ENCODE data around the gene BET1L.

Gene BET1L

DNA sequence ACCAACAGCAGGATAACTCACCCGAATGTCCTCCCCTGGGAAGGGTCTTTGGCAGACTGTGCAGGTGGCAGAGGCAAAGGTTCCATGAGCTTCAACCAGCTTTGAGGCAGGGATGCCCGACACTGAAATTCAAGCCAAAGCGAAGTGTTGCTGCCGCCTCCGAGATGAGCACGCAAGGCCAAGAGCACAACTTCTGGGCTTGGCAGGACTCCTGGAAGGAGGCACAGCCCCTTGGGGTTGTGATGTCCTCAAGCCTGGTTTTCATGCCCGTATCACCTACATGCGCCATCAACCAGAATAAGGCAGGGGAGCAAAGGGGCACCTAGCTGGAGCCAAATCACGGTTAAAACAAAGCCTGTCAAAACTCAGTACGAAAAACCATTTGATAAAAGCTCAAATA lies 23.2 kb upstream of the BET1L start:
- Histone ChIP-seq H3K9me3 (ENCODE audit: control insufficient read depth, low read length) (no peaks in the 10 kb centered on the region), H3K23ac (ENCODE audit: low read length in 2 of 2) (no peak overlapping the region), H2AFZ (ENCODE audit: low read depth, low read length) (no peak overlapping the region), H3K4ac (ENCODE audit: low read depth in 1 of 2, low read length in 2 of 2) (no peak overlapping the region), H4K91ac (ENCODE audit: low read length) (no peak overlapping the region), H3K27me3 (ENCODE audit: control insufficient read depth in 1 of 2, insufficient read depth in 1 of 2, low read length in 2 of 2) (no peaks in the 10 kb centered on the region), H2AK5ac (ENCODE audit: low read length, severe bottlenecking) (no peak overlapping the region), H4K8ac (ENCODE audit: low read length) (no peak overlapping the region), H3K4me2 (ENCODE audit: low read length, poor library complexity, severe bottlenecking) (no peak overlapping the region), H2BK12ac (ENCODE audit: low read length in 2 of 2) (no peak overlapping the region), H2BK5ac (ENCODE audit: low read depth, low read length, poor library complexity, severe bottlenecking) (no peak overlapping the region), H3K18ac (ENCODE audit: low read depth in 1 of 2, low read length in 2 of 2) (no peak overlapping the region), H3K4me1 (ENCODE audit: control insufficient read depth, insufficient read depth, low read depth, low read length) (peaks cover 7% of the 10 kb centered on the region), H3K79me1 (replicated peaks; ENCODE audit: low read length, poor library complexity, severe bottlenecking) (peaks cover 50% of the 10 kb centered on the region), H3K27ac (ENCODE audit: low read length, poor library complexity, severe bottlenecking) (no peak overlapping the region), H3K36me3 (ENCODE audit: control insufficient read depth in 1 of 2, insufficient read depth in 2 of 2, low read depth in 1 of 2, low read length in 2 of 2) (peaks cover 12 to 20% of the 10 kb centered on the region in 2 experiments), H2BK15ac (ENCODE audit: low read depth, poor library complexity, severe bottlenecking) (no peak overlapping the region), H3K4me3 (ENCODE audit: insufficient read depth in 1 of 2, low read depth in 1 of 2, low read length in 2 of 2) (no peak overlapping the region), H3K9ac (ENCODE audit: low read length) (no peak overlapping the region), H3K14ac (ENCODE audit: low read length in 2 of 2) (no peak overlapping the region), H2BK120ac (ENCODE audit: low read depth, low read length) (no peak overlapping the region)
- DNase-seq, result no peak
- WGBS, result 97% methylated on average over 10 of the region's 10 CpGs

DNA sequence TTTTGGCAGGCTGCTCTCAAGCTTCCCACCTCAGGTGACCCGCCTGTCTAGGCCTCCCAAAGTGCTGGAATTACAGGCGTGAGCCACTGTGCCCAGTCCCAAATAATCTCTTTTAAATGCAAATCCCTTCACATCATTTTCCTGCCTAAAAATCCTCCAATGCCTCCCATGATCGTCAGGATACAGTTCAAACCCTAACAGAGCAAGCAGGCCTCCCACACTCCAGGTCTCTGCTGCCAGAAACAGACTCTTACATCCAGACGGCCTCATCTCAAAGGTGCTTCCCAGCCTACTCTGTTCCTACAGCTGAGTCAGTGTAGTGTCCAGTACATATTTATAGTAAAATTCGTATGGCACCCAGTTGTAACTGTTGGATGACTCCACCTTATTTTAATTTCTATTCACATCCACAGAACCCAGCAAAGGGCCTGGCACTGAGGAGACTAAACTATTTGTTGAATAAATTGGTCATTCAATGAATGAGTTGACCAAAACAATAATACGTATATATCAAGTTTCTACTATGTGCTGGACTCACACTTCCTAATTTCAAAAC lies 20.7 kb upstream of the BET1L start:
- Histone ChIP-seq H4K91ac (ENCODE audit: low read length) (no peak overlapping the region), H3K18ac (ENCODE audit: low read depth in 1 of 2, low read length in 2 of 2) (no peak overlapping the region), H2BK12ac (ENCODE audit: low read length in 2 of 2) (no peak overlapping the region), H3K27ac (ENCODE audit: low read length, poor library complexity, severe bottlenecking) (no peak overlapping the region), H3K4me1 (ENCODE audit: control insufficient read depth, insufficient read depth, low read depth, low read length) (peaks cover 5% of the 10 kb centered on the region), H3K36me3 (ENCODE audit: control insufficient read depth in 1 of 2, insufficient read depth in 2 of 2, low read depth in 1 of 2, low read length in 2 of 2) (peaks cover 18 to 20% of the 10 kb centered on the region in 2 experiments), H3K79me1 (replicated peaks; ENCODE audit: low read length, poor library complexity, severe bottlenecking) (peaks cover 46% of the 10 kb centered on the region), H2BK120ac (ENCODE audit: low read depth, low read length) (no peak overlapping the region), H3K4ac (ENCODE audit: low read depth in 1 of 2, low read length in 2 of 2) (no peak overlapping the region), H3K27me3 (ENCODE audit: control insufficient read depth in 1 of 2, insufficient read depth in 1 of 2, low read length in 2 of 2) (no peaks in the 10 kb centered on the region), H2BK5ac (ENCODE audit: low read depth, low read length, poor library complexity, severe bottlenecking) (no peak overlapping the region), H3K23ac (ENCODE audit: low read length in 2 of 2) (no peak overlapping the region), H3K9me3 (ENCODE audit: control insufficient read depth, low read length) (no peaks in the 10 kb centered on the region), H2AFZ (ENCODE audit: low read depth, low read length) (no peak overlapping the region), H3K4me2 (ENCODE audit: low read length, poor library complexity, severe bottlenecking) (no peak overlapping the region), H2BK15ac (ENCODE audit: low read depth, poor library complexity, severe bottlenecking) (no peak overlapping the region), H4K8ac (ENCODE audit: low read length) (no peak overlapping the region), H3K4me3 (ENCODE audit: insufficient read depth in 1 of 2, low read depth in 1 of 2, low read length in 2 of 2) (no peak overlapping the region), H3K14ac (ENCODE audit: low read length in 2 of 2) (no peak overlapping the region), H2AK5ac (ENCODE audit: low read length, severe bottlenecking) (no peak overlapping the region), H3K9ac (ENCODE audit: low read length) (no peak overlapping the region)
- no peak for DNase-seq
- WGBS, result 92% methylated on average over 5 of the region's 6 CpGs

DNA sequence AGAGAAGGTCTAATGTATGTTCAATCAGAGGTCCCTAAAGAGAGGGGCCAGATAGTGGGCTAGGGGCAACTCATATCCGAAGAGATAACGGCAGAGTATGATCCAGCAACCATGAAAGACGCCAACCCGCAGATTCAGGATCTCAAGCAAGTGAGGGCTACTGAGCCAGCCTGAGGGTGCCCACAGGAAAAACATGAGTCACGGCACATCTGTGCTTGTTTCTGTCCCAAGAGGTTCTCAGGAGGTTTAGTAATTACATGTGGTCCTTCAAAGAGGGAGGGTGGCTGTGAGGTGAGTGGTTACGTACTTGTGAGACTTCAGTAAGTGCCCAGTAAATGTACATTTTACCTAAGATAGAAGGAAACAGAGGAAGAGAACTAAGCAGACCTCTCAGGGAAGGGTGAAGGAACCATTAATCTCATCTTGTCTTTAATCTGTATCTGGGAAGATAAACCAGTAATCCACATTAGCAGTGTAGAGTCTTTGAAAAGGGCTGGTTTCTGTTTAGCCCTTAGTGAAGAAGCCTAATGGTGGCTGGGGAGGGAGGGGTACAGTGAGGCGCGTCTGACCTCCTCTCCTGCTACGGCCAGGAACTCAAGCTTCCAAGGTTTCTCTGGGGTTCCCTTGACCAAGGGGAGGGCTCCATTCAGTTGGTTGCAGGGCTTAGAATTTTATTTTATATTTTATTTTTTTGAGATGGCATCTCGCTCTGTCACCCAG lies 18.7 kb upstream of the BET1L start:
- Histone ChIP-seq H3K4me1 (ENCODE audit: control insufficient read depth, insufficient read depth, low read depth, low read length) (peaks cover 7% of the 10 kb centered on the region), H3K9me3 (ENCODE audit: control insufficient read depth, low read length) (no peaks in the 10 kb centered on the region), H2BK12ac (ENCODE audit: low read length in 2 of 2) (no peak overlapping the region), H2BK5ac (ENCODE audit: low read depth, low read length, poor library complexity, severe bottlenecking) (no peak overlapping the region), H3K27me3 (ENCODE audit: control insufficient read depth in 1 of 2, insufficient read depth in 1 of 2, low read length in 2 of 2) (no peaks in the 10 kb centered on the region), H3K14ac (ENCODE audit: low read length in 2 of 2) (no peak overlapping the region), H3K4me2 (ENCODE audit: low read length, poor library complexity, severe bottlenecking) (no peak overlapping the region), H2BK120ac (ENCODE audit: low read depth, low read length) (no peak overlapping the region), H3K4ac (ENCODE audit: low read depth in 1 of 2, low read length in 2 of 2) (no peak overlapping the region), H2BK15ac (ENCODE audit: low read depth, poor library complexity, severe bottlenecking) (no peak overlapping the region), H2AFZ (ENCODE audit: low read depth, low read length) (no peak overlapping the region), H3K4me3 (ENCODE audit: insufficient read depth in 1 of 2, low read depth in 1 of 2, low read length in 2 of 2) (no peak overlapping the region), H3K9ac (ENCODE audit: low read length) (no peak overlapping the region), H3K23ac (ENCODE audit: low read length in 2 of 2) (no peak overlapping the region), H4K91ac (ENCODE audit: low read length) (no peak overlapping the region), H3K79me1 (replicated peaks; ENCODE audit: low read length, poor library complexity, severe bottlenecking) (peaks cover 42% of the 10 kb centered on the region), H4K8ac (ENCODE audit: low read length) (peak overlapping the region; percentile 49), H3K36me3 (ENCODE audit: control insufficient read depth in 1 of 2, insufficient read depth in 2 of 2, low read depth in 1 of 2, low read length in 2 of 2) (peaks cover 22 to 33% of the 10 kb centered on the region in 2 experiments), H3K27ac (ENCODE audit: low read length, poor library complexity, severe bottlenecking) (no peak overlapping the region), H2AK5ac (ENCODE audit: low read length, severe bottlenecking) (no peak overlapping the region), H3K18ac (ENCODE audit: low read depth in 1 of 2, low read length in 2 of 2) (no peak overlapping the region)
- peak; percentile 51 for DNase-seq
- WGBS, result 92% methylated on average over 10 of the region's 10 CpGs

DNA sequence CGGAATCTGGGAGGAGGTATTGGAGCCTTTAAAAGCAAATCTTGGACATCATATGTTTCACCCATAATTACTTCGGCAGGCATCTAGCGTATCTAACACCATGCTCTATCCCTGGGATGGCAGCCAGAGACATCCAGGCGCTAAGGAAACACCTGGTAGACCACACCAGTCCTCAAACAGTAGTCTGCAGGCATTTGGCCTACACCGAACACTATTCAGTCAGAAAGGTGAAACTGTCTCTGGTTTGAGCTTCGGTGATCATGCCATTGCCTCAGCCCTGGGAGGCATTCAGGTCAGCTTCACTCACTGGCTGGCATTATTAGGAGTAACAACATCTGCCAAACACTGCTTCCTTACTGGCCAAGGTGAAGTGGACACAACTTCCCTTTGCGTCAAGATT lies 17.2 kb upstream of the BET1L start:
- H2BK5ac ChIP-seq (ENCODE audit: low read depth, low read length, poor library complexity, severe bottlenecking), result no peak overlapping the region
- H3K9me3 ChIP-seq (ENCODE audit: control insufficient read depth, low read length), result no peaks in the 10 kb centered on the region
- H3K4me3 ChIP-seq (ENCODE audit: insufficient read depth in 1 of 2, low read depth in 1 of 2, low read length in 2 of 2), result no peak overlapping the region
- no peak overlapping the region for H2AFZ ChIP-seq (ENCODE audit: low read depth, low read length)
- H3K27me3 ChIP-seq (ENCODE audit: control insufficient read depth in 1 of 2, insufficient read depth in 1 of 2, low read length in 2 of 2), result no peaks in the 10 kb centered on the region
- peaks cover 7% of the 10 kb centered on the region for H3K4me1 ChIP-seq (ENCODE audit: control insufficient read depth, insufficient read depth, low read depth, low read length)
- no peak for DNase-seq
- H3K27ac ChIP-seq (ENCODE audit: low read length, poor library complexity, severe bottlenecking), result no peak overlapping the region
- H3K4me2 ChIP-seq (ENCODE audit: low read length, poor library complexity, severe bottlenecking), result no peak overlapping the region
- H2BK120ac ChIP-seq (ENCODE audit: low read depth, low read length), result no peak overlapping the region
- H4K91ac ChIP-seq (ENCODE audit: low read length), result no peak overlapping the region
- 95% methylated on average over 7 of the region's 7 CpGs for WGBS
- H3K4ac ChIP-seq (ENCODE audit: low read depth in 1 of 2, low read length in 2 of 2), result no peak overlapping the region
- peaks cover 19 to 24% of the 10 kb centered on the region in 2 experiments for H3K36me3 ChIP-seq (ENCODE audit: control insufficient read depth in 1 of 2, insufficient read depth in 2 of 2, low read depth in 1 of 2, low read length in 2 of 2)
- no peak overlapping the region for H2BK15ac ChIP-seq (ENCODE audit: low read depth, poor library complexity, severe bottlenecking)
- no peak overlapping the region for H3K18ac ChIP-seq (ENCODE audit: low read depth in 1 of 2, low read length in 2 of 2)
- H2AK5ac ChIP-seq (ENCODE audit: low read length, severe bottlenecking), result no peak overlapping the region
- no peak overlapping the region for H3K9ac ChIP-seq (ENCODE audit: low read length)
- H3K23ac ChIP-seq (ENCODE audit: low read length in 2 of 2), result no peak overlapping the region
- H3K79me1 ChIP-seq (replicated peaks; ENCODE audit: low read length, poor library complexity, severe bottlenecking), result peaks cover 35% of the 10 kb centered on the region
- no peak overlapping the region for H2BK12ac ChIP-seq (ENCODE audit: low read length in 2 of 2)
- H3K14ac ChIP-seq (ENCODE audit: low read length in 2 of 2), result no peak overlapping the region
- H4K8ac ChIP-seq (ENCODE audit: low read length), result no peak overlapping the region

All from mesenchymal stem cell (in vitro differentiated cells and primary cell).